Measurements from ENCODE around the gene BATF.

BATF gene

GRCh38 chr14:75563931-75564330 is 41.7 kb downstream of the BATF start:
- no peak for DNase-seq

DNA sequence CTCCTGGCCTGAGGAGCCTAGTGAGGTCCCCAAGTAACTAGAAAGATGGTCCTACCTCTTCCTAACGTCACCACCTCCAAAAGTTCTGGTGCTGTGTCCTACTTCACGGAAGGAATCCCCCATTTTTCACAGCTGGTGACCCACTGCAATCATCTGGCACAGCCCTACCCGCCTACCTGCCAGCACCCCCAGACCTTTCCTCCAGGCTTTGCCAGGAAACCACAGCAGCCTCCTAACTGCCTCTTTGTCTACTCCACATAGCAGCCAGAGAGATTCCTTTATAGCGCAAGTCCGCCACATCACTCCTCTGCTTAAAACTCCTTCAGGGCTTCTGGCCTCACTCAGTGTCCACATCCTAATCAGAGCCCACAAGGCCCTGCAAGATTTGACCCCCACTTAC is 42.8 kb downstream of the BATF start:
- DNase-seq = no peak

GRCh38 chr14:75566321-75566720 is 44.1 kb downstream of the BATF start:
- DNase-seq = no peak

- no peak for DNase-seq
These were observed 44.5 kb downstream of the BATF start for GRCh38 chr14:75566752-75567151.

GRCh38 chr14:75568140-75568539 is 45.9 kb downstream of the BATF start:
- DNase-seq = no peak

- no peak for DNase-seq
These were observed 46.5 kb downstream of the BATF start for GRCh38 chr14:75568791-75569190.

- no peak for DNase-seq
These were observed 48.5 kb downstream of the BATF start for GRCh38 chr14:75570797-75571196.

- DNase-seq = no peak
These were observed 49.8 kb downstream of the BATF start for GRCh38 chr14:75572104-75572503.

DNA sequence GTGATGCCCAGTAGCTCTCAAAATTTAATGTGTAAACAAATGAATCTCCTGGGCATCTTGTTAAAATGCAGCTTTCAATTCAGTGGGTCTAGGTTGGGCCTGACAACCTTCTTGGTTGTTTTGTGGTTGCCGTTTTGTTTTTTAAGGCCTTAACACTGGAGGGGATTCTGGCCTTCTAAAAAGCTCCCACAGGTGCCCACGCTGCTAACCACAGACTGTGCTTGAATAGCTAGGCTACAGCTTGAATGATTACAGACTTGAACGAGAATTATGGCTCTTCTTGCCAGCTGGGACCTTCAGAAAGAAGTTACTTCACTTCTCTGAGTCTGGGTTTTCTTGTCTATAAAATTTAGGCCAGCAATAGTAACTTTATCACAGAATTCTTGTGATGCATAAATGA is 54.8 kb downstream of the BATF start:
- no peak for DNase-seq

DNA sequence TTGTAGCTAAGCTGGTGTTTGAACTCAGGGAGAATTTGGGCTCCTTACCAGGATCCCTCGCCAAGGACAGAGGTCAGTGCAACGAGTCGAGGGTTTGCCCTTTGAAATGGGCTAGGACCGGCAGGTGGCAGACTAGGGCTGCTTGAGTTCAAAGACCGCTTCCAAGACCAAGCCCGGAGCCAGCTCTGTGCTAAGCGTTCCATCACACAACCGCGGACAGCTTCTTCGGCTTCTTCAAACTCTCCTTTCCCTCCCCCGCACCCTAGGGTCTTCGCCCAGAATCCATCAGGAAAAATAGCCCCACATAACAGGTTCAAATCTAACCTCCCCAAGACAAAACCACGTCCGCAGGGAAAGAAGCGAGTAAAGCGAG is 55.4 kb downstream of the BATF start:
- peak; percentile 8 to 66 for DNase-seq

GRCh38 chr14:75578102-75578785 is 56.0 kb downstream of the BATF start, which contains the start of gene FLVCR2:
TSS of gene FLVCR2 (plus strand) at chr14:75578620. CDS start at chr14:75578973, 353 bp downstream.
- DNase-seq = no peak

GRCh38 chr14:75578786-75579337 is 56.6 kb downstream of the BATF start:
- DNase-seq = no peak

- DNase-seq = no peak
These were observed 57.1 kb downstream of the BATF start for GRCh38 chr14:75579338-75579864.

DNA sequence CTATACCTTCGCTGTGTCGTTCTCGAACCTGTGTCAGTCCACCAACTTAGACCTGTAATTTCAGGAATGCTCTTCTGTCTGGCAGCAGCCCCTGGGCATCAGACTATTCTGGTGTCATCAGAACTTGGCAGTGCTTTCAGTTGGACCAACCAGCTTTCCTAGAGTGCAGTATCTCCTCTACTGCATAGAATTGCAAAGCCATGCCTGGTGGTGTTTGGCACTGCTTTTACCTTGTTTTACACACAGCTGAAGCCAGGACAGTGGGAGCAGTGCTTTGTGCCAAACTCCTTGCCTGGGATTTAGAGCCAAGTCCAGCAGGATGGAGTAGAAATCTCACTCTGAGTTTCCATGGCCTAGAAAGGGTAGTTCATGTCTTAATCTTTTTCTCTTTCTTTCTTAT is 57.6 kb downstream of the BATF start:
- DNase-seq = peak in 1 of 2 experiments; percentile 47

GRCh38 chr14:75587388-75587787 is 65.1 kb downstream of the BATF start:
- DNase-seq = no peak

DNA sequence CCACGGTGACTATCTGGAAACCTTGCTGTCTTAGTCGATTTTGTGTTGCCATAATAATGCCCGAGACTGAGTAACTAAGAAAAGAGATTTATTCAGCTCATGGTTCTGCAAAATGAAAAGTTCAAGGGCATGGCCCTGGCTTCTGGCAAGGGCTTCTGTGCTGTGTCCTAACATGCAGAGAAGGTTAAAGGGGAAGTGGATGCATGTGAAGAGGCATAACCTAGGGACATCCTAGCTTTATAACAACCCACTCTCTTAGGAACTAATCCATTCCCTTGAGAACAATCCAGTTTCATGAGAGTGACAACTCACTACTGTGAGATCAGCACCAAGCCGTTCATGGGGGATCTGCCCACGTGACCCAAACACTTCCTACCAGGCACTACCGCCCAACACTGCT is 67.7 kb downstream of the BATF start:
- no peak for DNase-seq

DNA sequence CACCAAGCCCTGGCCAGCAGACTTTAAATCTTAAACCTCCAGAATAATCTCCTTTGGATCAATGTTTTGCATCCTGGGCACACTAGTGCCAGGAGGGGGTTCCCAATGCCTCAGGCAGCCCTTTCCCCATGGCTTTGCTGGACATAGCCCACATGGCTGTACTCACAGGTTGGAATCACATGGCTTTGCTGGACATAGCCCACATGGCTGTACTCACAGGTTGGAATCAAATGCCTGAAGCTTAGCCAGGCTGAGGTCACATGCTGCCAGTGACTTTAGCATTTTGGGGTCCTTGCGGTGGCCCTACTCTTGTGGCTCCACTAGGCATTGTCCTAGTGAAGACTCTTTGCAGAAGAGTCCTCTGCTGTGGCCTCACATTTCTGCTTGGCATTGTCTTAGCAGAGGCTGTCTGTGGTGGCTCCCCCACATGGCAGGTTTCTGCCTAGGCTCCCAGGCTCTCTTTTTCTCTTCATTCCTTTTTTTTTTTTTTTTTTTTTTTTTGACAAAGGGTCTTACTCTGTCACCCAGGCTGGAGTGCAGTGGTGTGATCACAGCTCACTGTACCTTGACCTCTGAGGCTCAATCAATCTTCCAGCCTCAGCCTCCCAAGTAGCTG is 69.2 kb downstream of the BATF start:
- no peak for DNase-seq

DNA sequence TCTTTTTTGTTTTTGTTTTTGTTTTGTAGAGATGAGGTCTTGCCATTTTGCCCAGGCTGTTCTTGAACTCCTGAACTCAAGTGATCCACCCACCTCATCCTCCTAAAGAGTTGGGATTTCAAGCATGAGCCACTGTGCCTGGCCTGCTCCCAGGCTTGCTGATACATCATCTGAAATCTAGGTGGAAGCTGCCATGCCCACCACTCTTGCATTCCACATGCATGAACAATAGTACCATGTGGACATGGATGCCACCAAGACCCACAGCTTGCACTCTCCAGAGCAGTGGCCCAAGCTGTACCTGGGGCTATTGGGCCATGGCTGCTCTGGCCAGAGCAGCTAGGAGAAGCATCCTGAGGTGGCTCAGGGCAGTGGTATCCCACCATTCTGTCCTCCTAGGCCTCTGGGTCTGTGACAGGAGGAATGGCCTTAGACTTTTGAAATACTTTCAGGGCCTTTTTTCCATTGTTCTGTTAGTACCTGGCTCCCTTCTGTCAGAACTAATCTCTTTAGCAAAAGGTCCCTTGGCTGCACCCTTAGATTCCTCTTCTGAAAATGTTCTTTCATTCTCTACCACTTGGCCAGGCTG is 69.8 kb downstream of the BATF start:
- DNase-seq = no peak

DNA sequence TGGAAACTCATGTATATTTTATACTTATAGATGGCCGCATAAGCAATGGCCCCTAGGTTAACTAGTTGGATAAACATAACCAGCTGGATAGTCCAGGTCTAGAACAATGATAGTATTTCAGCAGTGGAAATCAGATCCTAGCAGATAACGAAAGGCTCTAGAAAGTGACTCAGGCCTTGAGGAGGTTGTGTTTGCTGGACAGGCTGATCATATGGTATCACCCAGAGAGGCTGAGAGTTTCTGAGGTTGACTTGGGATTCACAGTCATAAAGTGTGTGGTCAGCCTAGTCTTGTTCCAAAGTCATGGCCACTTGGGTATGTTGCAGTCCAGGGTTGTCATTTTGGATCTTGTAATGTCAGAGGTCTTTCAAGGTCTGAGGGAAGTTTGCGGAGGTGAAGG is 73.0 kb downstream of the BATF start:
- DNase-seq = no peak
